Neural cell (in vitro differentiated cells): ENCODE measurements around the gene PCP2.

Source experiments
- EP300 ChIP-seq: fragments of 450-650 bp; conservative IDR thresholded peaks from 2 replicates; pipeline ENCODE4 v1.6.1; 2014; ENCODE audit warnings: antibody characterized with exemption, mild to moderate bottlenecking, moderate library complexity; ENCODE audit not compliant: poor library complexity, severe bottlenecking
- EZH2 ChIP-seq: fragments of 200-600, 300-800 bp; shearing (Covaris generic), sonication (generic); IDR thresholded peaks from 2 replicates; pipeline ENCODE4 v1.6.1; 2014; ENCODE audit warnings: antibody characterized with exemption, low read length, borderline replicate concordance, mild to moderate bottlenecking; ENCODE audit not compliant: insufficient read depth, poor library complexity, severe bottlenecking
- POLR2AphosphoS5 ChIP-seq: IDR thresholded peaks from 2 replicates; pipeline ENCODE4 v1.6.1; 2012
- REST ChIP-seq: IDR thresholded peaks from 2 replicates; pipeline ENCODE4 v1.6.1; 2012; ENCODE audit warnings: borderline replicate concordance
- SMC3 ChIP-seq: fragments of 450-650 bp; conservative IDR thresholded peaks from 2 replicates; pipeline ENCODE4 v1.6.1; 2014; ENCODE audit warnings: antibody characterized with exemption, mild to moderate bottlenecking, moderate library complexity; ENCODE audit not compliant: poor library complexity
- TF ChIP-seq, protein P1 (sequence below): fragments of 450-650 bp; IDR thresholded peaks from 2 replicates; pipeline ENCODE4 v1.5.1; 2014; ENCODE audit warnings: antibody characterized with exemption, mild to moderate bottlenecking, moderate library complexity; ENCODE audit not compliant: poor library complexity, severe bottlenecking

- TF ChIP-seq, protein P1, sequence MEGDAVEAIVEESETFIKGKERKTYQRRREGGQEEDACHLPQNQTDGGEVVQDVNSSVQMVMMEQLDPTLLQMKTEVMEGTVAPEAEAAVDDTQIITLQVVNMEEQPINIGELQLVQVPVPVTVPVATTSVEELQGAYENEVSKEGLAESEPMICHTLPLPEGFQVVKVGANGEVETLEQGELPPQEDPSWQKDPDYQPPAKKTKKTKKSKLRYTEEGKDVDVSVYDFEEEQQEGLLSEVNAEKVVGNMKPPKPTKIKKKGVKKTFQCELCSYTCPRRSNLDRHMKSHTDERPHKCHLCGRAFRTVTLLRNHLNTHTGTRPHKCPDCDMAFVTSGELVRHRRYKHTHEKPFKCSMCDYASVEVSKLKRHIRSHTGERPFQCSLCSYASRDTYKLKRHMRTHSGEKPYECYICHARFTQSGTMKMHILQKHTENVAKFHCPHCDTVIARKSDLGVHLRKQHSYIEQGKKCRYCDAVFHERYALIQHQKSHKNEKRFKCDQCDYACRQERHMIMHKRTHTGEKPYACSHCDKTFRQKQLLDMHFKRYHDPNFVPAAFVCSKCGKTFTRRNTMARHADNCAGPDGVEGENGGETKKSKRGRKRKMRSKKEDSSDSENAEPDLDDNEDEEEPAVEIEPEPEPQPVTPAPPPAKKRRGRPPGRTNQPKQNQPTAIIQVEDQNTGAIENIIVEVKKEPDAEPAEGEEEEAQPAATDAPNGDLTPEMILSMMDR, result no peak
- TF ChIP-seq EZH2 (no peak), EP300 (no peak), POLR2AphosphoS5 (no peak), SMC3 (no peak), REST (no peak)
Observed at GRCh38 chr19:7636317-7636690, 2.8 kb upstream of the PCP2 start.
